ENCODE measurements around the gene DLG1.

- TF ChIP-seq, protein P1, sequence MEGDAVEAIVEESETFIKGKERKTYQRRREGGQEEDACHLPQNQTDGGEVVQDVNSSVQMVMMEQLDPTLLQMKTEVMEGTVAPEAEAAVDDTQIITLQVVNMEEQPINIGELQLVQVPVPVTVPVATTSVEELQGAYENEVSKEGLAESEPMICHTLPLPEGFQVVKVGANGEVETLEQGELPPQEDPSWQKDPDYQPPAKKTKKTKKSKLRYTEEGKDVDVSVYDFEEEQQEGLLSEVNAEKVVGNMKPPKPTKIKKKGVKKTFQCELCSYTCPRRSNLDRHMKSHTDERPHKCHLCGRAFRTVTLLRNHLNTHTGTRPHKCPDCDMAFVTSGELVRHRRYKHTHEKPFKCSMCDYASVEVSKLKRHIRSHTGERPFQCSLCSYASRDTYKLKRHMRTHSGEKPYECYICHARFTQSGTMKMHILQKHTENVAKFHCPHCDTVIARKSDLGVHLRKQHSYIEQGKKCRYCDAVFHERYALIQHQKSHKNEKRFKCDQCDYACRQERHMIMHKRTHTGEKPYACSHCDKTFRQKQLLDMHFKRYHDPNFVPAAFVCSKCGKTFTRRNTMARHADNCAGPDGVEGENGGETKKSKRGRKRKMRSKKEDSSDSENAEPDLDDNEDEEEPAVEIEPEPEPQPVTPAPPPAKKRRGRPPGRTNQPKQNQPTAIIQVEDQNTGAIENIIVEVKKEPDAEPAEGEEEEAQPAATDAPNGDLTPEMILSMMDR (IDR thresholded peaks at IDR 0.05; ENCODE audit: poor library complexity), result no peak
- TF ChIP-seq EZH2 (IDR thresholded peaks at IDR 0.05; ENCODE audit: borderline replicate concordance), result no peak
Measured at GRCh38 chr3:197281849-197282248, 16.6 kb downstream of the DLG1 start.
